ENCODE results near the gene FAM156B. TPM values are rescaled to one million over a fixed set of nuclear protein-coding genes. Genes with fewer than 3 reads are reported as not detected.
"Not testable (repeated sequence)": the region's sequence is repeated elsewhere in the genome, so short reads cannot be mapped to it uniquely, and the experiment has no call there.

FAM156B gene, protein sequence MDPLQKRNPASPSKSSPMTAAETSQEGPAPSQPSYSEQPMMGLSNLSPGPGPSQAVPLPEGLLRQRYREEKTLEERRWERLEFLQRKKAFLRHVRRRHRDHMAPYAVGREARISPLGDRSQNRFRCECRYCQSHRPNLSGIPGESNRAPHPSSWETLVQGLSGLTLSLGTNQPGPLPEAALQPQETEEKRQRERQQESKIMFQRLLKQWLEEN
- 10 to 100 TPM in 1 of 2 donors, 1 to 10 TPM in 1; 7.9 to 14.2 TPM for total RNA-seq
- long read RNA-seq, donor 1, partial matches to known transcripts = 0 of 7 reads
- long read RNA-seq, donor 1, other reads (novel, unspliced or antisense) = 2 of 7 reads
- long read RNA-seq, donor 2, transcript FAM156B-203 (4 exons, 2,942 nt) = minor isoform, 5 of 26 reads
- long read RNA-seq, donor 2, transcript FAM156B-206 (4 exons, 776 nt) = major isoform, 8 of 26 reads
- long read RNA-seq, donor 2, partial matches to known transcripts = 1 of 26 reads
- long read RNA-seq, donor 2, other reads (novel, unspliced or antisense) = 8 of 26 reads

DNA sequence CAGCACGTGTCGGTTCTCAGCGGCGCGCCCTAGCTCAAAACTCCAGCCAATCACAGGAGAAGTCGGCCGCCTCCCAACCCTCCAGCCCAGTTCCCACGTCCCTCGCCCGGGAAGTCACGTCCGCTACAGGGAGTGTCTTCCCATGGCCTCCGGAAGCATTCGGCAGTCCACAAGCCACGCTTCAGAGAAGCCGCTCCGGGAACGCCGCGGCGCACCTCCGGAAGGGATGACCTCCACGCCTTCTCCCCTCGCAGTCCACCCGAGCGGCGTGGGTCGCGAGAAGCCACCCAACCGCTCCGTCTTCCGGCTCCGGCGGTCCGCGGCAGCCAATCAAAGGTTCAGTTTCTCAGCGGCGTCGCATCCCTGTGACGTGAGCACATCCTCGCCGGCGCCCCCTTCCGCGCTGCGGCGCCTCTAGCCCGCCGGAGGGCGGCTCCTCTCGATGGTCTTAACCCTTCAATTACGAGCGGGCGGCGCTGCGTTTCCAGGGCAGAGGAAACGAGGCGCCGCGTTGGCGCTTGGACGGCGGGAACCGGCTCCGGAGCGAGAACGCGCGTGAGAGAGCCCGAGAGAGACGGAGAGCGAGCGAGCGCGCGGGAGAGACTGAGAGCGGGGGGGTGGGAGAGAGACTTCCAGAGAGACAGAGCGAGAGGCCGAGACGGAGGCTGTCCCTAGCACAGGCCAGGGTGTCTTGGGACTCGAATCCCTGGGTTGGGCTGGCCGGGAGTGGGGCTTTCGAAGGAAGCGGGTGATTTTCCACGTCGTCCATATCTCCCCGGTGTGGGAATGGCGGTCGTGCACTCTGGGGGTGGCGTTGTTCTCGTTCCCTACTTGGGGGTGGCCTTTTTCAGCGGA is at the start of gene FAM156B:
FAM156B (plus strand) TSS at position 476 of the 855 bp plus-strand sequence. CDS start 9,896 bp downstream, outside the sequence.
- DNase-seq (ENCODE audit: low spot score); intact Hi-C loops (cut with DNase I): not testable (repeated sequence)

DNA sequence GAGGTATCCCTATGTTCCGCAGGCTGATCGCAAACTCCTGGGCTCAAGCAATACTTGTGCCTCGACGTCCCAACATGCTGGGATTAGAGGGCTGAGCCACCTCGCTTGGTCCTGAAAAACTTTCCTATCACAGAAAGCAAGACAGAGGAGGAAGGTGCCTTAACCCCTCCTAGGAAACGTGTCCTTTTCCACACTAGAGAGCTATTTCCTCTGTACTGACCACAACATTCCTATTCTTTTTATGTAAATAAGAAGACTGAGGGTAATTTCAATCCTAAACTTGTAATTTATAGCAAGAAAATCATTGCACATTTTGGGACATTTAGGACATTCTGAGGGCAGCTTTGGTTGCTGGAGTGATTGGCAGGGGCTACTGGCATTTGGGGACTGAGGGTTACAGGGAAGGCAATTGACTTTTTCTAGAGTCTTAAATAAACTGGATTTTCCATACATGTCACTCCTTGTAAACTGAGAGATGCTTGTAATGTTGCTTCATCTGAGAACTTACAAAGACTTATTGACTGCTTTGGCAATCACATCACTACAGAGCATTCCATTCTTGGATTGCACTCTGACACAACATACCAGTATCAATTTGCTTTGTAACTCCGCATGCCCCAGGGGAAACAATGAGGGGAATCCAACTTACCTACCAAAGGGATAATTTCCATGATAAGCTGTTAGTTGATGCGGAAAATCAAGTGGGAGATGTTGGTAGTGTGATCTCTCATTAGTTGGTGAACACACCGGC is 44.8 kb upstream of the FAM156B start:
- no peak for DNase-seq (ENCODE audit: low spot score)
- intact Hi-C loops (cut with DNase I) = no loop called here

DNA sequence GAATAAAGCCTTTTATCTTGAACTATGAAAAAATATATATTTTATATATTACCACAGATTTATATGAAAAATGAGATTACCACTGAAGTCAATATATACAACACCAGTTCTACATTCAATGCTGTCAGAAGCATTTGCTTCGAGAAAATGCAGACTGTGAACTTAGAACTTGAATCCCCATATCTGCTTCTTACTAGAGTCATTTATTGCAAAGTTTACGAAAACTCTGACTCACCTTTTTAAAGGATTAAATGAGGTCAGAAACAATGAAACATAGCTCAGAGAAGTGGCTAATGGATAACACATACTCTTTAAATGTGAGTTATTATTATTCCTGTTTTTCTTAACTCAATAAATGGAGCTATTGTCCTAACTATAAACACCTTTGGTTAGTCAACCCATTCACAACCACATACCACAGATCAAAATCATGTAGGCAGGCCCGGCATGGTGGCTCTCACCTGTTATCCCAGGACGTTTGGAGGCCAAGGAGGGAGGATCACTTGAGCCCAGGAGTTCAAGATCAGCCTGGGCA is 40.1 kb upstream of the FAM156B start:
- intact Hi-C loops (cut with DNase I); DNase-seq (ENCODE audit: low spot score): not testable (repeated sequence)

DNA sequence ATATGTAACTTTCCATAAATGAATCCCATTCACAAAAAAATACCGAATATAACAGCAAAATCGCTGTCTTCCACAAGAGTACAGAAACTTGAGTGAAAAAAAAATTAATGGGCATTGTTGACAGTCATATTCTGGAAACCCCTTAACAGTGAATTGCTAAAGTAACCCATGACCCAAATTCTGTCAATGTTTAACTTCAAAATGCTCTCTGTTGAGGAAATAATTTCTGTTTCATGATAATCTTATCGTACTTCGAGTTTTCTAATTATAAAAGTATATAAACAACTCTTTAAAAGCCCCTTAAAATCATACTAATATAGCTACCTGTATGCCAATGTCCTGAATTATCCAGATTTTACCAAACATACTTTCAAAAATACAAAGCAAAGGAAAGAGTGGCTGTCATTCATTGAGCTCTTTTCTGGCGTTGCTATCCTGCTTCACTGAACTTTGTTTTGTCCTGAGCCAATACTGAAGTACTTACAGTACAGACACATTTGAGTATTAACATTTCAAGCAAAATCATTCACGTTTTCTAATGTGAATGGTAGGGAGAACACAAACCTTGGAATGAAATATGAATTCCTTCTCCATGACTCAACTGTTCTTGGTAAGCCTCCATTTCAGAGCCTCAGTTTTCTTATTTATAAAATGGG is 31.7 kb upstream of the FAM156B start:
- intact Hi-C loops (cut with DNase I) = no loop called here
- DNase-seq (ENCODE audit: low spot score) = no peak

DNA sequence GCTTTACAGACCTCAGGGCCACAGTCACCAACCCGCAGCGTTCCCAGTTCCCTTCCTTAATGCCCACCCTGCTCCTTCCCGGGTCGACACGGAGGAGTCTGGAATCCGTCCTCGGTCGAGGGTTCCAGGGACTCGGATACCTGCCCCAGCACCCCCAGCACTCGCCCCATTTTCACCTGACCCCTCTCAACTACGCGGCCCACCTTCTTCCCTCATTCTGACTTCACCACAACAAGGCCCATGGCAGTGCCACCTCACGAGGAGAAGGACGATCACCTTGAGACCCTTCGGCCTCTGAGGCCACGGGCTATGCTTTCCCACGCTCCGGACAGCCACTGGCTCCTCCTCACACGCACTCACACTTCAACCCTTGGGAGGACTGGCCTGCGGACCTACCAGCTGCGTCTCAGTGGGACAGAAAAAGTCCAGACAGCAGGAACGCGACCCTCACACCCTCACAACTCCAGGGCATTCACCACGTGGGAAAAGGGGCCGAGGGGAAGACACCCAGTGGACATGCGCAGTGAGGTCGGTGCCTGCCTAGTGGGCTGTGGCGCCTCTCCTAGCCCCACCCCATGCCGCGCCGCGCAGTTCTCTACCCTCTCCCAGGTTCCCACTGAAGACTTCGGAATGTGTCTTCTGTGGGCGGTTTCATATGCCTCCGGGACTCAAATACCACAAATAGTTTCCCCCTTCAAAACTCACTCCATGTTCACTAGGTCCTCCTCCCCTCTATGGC is 29.4 kb upstream of the FAM156B start, which contains the start of gene XAGE3:
XAGE3 (minus strand) TSS at position 474 of the 739 bp plus-strand sequence. CDS start 950 bp downstream, outside the sequence.
- no peak for DNase-seq (ENCODE audit: low spot score)
- intact Hi-C loops (cut with DNase I) = no loop called here

DNA sequence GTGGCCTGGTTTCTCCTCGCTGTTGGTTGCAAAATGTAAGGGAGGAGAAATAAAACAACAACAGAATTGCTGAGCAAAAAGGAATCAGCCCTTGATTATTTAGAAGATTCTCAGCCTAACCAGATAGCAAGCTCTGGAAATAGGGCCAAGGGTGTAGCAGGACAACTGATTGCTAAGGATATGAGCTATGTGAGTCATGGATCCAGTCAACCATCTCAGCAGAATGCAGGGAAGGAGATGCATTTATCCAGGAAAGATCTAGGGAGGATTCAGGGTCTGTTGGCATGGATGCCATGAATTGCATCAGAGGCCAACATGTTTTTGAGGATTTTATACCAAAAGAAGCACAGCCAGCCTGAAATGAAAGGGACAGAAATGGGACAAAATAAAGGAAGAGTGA is 27.1 kb upstream of the FAM156B start:
- DNase-seq (ENCODE audit: low spot score) = no peak
- intact Hi-C loops (cut with DNase I) = no loop called here

DNA sequence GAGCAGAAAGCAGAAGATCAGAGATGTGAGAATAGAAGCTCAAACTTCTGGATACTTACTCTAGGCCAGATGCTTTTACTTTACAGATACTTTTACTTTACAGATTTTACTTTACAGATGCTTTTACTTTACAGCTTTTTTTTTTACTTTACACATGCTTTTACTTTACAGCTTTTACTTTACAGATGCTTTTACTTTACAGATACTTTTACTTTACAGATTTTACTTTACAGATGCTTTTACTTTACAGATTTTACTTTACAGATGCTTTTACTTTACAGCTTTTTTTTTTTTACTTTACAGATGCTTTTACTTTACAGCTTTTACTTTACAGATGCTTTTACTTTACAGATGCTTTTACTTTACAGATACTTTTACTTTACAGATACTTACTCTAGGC is 23.3 kb upstream of the FAM156B start:
- DNase-seq (ENCODE audit: low spot score); intact Hi-C loops (cut with DNase I): not testable (repeated sequence)

DNA sequence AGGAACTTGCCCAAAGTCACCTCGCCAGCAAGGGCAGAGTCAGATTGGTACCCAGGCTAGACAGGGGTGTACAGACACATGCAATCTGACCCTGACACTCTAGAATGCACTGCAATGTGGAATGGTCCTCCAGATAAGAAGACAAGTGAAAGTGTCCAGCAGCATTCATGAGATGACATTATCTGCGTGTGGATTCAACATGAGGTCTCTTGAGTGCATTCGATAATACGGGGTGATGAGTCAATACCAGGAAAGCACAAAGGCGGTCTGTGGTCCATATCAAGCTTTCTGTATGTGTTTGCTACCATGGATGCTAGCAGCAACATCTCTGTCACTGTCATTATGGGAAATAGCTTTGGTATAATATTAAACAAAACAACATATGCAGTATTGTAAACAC is 22.5 kb upstream of the FAM156B start:
- DNase-seq (ENCODE audit: low spot score) = no peak
- intact Hi-C loops (cut with DNase I) = no loop called here

DNA sequence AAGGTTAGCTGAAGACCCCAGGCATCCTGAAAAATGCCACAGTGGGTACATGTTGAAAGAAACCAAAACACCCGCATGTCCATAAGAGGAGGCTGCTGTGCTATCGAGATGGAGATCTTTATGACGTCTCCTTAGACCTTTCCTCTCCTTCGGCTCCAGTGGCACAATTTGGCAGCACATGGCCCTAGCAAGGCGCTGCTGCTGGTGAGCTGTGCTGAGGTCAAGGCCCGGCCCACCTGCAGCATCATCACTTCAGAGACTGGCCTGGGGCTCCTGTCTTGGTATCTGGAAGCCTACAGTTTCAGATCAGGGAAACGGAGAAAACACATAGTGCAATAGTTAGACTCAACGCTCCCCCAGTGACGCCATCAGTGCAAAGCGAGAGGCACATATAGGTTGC is 21.7 kb upstream of the FAM156B start:
- DNase-seq (ENCODE audit: low spot score); intact Hi-C loops (cut with DNase I): not testable (repeated sequence)

DNA sequence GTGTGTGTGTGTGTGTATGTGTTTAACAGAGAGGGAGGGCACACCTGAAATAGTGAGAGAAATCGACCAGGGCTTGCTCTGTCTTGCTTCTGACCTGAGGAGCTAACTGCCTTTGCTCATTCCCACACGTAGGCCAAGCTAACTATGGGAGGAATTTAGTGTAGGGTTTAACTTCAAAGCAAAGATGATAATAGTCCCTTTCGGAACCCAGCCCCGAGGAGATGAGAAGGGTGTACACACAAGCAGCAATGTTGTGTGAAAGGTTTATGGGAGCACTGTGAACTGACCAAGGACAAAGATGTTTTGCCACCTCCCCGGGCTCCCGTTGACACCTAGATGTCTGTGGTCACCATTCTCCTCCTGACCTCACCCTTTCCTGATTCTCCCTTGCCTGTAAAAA is 20.7 kb upstream of the FAM156B start:
- intact Hi-C loops (cut with DNase I); DNase-seq (ENCODE audit: low spot score): not testable (repeated sequence)

DNA sequence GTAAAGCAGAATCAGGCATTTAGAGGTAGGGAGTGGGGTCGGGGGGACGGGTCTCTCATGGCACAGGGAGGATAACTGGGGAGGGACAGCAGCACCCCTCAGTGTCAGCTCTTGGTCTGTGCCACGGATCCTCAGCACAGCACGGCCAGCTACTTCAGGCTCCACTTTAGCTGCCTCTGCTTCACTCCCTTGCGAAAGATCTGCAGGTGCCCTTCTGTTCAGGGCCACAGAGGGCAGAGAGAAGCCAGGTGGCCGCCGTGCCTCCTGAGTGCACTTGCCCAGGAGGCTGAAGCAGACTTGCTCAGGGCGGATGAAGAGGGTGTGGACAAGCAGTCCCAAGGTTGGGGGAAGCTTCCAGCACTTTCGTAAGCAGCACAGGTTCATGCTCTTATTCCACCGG is 9.7 kb upstream of the FAM156B start:
- intact Hi-C loops (cut with DNase I); DNase-seq (ENCODE audit: low spot score): not testable (repeated sequence)

DNA sequence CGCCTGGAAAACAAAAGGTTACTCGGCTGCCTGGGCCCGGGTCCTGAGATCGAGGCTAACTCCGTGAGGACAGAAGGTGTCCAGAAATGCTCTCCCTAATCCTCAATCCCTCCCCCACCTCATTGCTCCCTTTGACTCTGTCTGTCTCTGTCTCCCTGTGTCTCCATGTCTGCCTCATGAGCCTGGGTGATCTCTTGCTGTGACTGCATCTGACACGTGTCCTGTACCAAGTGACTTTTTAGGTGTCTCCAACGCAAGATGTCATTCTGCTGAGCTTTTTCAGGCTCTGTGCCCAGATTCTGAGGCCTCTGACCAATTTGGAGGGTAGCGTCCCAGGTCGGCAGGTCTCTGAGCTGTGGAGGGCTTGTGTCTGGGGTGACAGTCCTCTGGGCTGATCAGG is 9.0 kb upstream of the FAM156B start:
- intact Hi-C loops (cut with DNase I); DNase-seq (ENCODE audit: low spot score): not testable (repeated sequence)

DNA sequence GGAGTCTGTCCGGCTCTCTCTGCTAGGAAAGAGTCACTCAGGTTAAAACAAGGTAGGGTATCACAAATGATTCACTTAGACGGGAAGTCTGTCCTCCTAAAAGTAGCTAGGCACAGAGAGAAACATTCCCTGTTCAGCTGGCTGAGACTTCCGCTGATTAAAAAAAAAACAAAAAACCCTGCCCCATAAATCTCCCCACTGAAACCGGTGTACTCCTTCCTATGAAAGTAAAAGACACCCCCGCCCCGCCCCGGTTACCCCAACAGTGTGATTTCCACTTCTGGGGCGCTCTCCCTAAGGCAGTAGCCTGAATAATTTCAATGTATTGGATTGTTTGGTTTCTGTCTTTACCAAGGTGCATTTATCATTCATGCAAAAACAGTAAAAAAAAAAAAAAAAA is 692 bp upstream of the FAM156B start:
- intact Hi-C loops (cut with DNase I); DNase-seq (ENCODE audit: low spot score): not testable (repeated sequence)

DNA sequence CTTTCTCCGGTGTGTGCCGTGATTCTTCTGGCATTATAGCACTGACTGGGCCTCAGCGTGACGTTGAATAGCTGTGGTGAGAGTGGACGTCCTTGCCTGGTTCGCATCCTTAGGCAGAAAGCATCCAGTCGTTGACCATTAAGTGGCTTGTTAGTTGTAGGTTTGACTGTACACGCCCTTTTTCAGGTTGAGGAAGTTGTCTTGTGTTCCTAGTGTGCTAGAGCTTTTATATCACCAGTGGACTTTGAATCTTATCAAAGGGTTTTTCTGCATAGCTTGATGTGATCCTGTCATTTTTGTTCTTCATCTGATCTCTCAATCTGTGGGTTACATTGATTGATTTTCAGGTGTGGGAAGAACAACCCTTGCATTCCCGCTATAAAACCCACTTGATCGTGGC is 8.4 kb downstream of the FAM156B start:
- intact Hi-C loops (cut with DNase I); DNase-seq (ENCODE audit: low spot score): not testable (repeated sequence)

DNA sequence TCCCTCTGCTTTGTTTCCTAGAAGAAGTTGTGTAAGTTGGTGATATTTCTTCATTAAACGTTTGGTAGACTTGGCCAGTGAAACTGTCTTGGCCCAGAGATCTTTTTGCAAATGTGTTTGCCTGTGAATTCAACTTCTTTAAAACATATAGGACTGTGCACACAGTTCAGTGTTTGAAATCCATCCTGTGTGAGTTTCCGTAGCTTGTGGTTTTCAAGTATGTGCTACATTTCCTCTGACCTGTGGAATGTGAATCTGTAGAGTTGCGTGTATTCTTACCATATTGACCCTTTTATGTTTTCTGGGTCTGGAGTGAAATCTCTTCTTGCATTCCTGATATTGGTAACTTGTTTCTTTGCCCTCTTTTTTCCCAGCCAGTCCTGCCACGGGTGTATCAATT is 8.9 kb downstream of the FAM156B start:
- intact Hi-C loops (cut with DNase I); DNase-seq (ENCODE audit: low spot score): not testable (repeated sequence)

DNA sequence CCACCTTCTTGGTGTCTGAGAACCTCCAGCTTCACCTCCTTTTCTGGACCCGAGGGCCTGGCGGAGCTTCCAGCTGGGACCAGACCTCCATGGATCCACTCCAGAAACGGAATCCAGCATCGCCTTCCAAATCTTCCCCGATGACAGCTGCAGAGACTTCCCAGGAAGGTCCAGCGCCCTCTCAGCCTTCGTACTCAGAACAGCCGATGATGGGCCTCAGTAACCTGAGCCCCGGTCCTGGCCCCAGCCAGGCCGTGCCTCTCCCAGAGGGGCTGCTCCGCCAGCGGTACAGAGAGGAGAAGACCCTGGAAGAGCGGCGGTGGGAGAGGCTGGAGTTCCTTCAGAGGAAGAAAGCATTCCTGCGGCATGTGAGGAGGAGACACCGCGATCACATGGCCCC is 10.0 kb downstream of the FAM156B start:
- intact Hi-C loops (cut with DNase I); DNase-seq (ENCODE audit: low spot score): not testable (repeated sequence)

DNA sequence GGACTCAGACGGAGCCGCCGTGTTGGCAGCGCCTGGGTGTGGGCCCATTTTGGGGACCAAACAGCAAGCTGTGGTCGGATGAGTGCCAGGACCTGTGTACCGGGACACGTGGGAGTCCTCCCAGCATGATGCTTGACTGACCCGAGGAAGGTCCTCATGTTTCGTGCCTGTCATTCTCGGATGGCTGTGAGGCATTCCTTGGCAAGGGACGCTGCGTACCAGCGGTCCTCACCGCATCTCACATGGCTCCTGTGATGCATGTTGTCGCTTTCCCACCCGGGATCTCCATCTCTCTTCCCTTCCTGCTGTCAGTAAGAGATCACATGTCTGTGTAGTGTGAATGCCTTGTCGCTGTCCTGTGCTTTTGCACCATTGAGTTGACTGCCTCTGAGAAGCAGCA is 10.8 kb downstream of the FAM156B start:
- DNase-seq (ENCODE audit: low spot score); intact Hi-C loops (cut with DNase I): not testable (repeated sequence)
